Left ventricle myocardium inferior (tissue), 1 donor: Measurements from ENCODE around the gene CAMK2A. TPM values are rescaled to one million over a fixed set of nuclear protein-coding genes. Genes with fewer than 3 reads are reported as not detected.

Experiments used
- DNase-seq: peaks from one replicate; pipeline ENCODE4 v3.0.0-alpha.2; 2020
- H3K27ac ChIP-seq: fragments of 200-600 bp; replicated peaks from 2 replicates; pipeline ENCODE4 v1.8.0; 2021
- H3K27me3 ChIP-seq: fragments of 200-600 bp; 2 replicates; pipeline ENCODE4 v1.8.0; 2021; ENCODE audit warnings: low read depth
- H3K36me3 ChIP-seq: fragments of 200-600 bp; 2 replicates; pipeline ENCODE4 v1.8.0; 2021
- H3K4me1 ChIP-seq: fragments of 200-600 bp; 2 replicates; pipeline ENCODE4 v1.8.0; 2021
- H3K4me3 ChIP-seq: fragments of 200-600 bp; 2 replicates; pipeline ENCODE4 v1.8.0; 2021; ENCODE audit warnings: mild to moderate bottlenecking, moderate library complexity
- H3K9me3 ChIP-seq: fragments of 200-600 bp; replicated peaks from 2 replicates; pipeline ENCODE4 v1.8.0; 2021
- intact Hi-C: fragments of 100-400 bp; cut with micrococcal nuclease; formaldehyde crosslinking; loops from one replicate; pipeline ENCODE4 v1.11.0; 2022
- total RNA-seq: library from RNA; stranded (reverse); fragmentation: NEBNext Ultra II Directional; extraction: Animal tissue kit (Norgen Biotek cat#: 25700); gene quantifications from one replicate; pipeline ENCODE4 v1.2.1, GENCODE V29; 2021
- TF ChIP-seq, protein P1 (sequence below): fragments of 200-600 bp; IDR thresholded peaks from 2 replicates; pipeline ENCODE4 v1.8.0; 2021; ENCODE audit warnings: antibody characterized with exemption, mild to moderate bottlenecking, borderline replicate concordance
- donor health status: DM: no; HTN: yes; CAD: no; lungs with severe emphysema.

The CAMK2A gene
- total RNA-seq, 1 donor from 2014 or later: 19.4 TPM

DNA sequence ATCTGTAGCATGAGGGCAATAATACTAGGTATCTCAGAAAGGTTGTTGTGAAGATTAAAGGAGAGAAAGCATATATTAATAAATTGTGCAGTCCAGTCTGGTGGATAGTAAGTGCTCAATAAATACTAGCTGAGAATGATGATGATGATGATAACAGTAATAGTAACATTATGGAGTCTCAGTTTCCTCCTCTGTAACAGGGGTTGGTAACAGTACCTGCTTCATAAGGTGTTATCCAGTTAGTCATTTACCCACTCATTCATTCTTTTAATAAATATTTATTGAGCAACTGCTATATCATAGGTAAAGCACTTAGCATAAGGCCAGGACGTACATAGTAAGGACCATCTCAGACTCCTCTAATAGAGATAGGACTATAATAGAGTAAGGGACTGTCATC, 92.1 kb downstream of the CAMK2A start:
- H3K36me3 ChIP-seq: no peaks in the 10 kb centered on the region

DNA sequence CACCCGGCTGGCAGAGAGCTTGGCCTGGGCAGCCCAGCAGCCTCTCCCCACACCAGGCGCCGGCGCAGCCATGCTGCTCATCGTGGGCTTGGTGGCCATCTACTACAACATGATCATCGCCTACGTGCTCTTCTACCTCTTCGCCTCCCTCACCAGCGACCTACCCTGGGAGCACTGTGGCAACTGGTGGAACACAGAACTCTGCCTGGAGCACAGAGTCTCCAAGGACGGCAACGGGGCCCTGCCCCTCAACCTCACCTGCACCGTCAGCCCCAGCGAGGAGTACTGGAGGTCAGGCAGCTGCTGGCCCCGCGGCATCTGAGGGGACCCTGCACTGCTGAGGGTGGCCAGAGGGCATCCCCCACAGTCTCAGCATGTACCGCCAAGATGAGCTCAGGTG, 92.6 kb downstream of the CAMK2A start:
- H3K27ac ChIP-seq: no peak overlapping the region
- intact Hi-C loops: no loop called here
- TF ChIP-seq, protein P1, sequence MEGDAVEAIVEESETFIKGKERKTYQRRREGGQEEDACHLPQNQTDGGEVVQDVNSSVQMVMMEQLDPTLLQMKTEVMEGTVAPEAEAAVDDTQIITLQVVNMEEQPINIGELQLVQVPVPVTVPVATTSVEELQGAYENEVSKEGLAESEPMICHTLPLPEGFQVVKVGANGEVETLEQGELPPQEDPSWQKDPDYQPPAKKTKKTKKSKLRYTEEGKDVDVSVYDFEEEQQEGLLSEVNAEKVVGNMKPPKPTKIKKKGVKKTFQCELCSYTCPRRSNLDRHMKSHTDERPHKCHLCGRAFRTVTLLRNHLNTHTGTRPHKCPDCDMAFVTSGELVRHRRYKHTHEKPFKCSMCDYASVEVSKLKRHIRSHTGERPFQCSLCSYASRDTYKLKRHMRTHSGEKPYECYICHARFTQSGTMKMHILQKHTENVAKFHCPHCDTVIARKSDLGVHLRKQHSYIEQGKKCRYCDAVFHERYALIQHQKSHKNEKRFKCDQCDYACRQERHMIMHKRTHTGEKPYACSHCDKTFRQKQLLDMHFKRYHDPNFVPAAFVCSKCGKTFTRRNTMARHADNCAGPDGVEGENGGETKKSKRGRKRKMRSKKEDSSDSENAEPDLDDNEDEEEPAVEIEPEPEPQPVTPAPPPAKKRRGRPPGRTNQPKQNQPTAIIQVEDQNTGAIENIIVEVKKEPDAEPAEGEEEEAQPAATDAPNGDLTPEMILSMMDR: no peak
- peaks cover 14% of the 10 kb centered on the region for H3K27me3 ChIP-seq
- H3K4me1 ChIP-seq: no peaks in the 10 kb centered on the region
- no peak overlapping the region for H3K4me3 ChIP-seq
- no peaks in the 10 kb centered on the region for H3K36me3 ChIP-seq
- H3K9me3 ChIP-seq: no peaks in the 10 kb centered on the region
- no peak for DNase-seq

More for the DNA sequence above, 92.1 kb downstream of the CAMK2A start:
- TF ChIP-seq, protein P1: no peak
- Histone ChIP-seq H3K4me3 (no peak overlapping the region), H3K27me3 (peaks cover 11% of the 10 kb centered on the region), H3K4me1 (no peaks in the 10 kb centered on the region), H3K27ac (no peak overlapping the region), H3K9me3 (no peaks in the 10 kb centered on the region)
- intact Hi-C loops: no loop called here
- no peak for DNase-seq

DNA sequence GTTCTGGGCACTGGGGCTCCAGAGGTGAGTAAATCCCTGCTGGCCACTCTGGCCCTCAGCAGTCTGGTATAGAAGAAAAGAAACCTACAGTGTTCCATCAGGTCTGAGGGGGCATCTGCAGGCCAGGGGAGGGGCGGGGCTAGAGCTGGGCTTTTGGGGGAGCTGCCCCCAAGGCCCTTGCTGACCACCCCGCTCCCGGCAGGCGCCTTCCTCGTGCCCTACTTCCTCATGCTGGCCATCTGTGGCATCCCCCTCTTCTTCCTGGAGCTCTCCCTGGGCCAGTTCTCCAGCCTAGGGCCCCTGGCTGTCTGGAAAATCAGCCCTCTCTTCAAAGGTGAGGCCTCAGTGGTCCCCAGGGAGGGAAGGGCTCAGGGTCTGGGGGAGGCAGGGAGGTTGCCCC, 93.1 kb downstream of the CAMK2A start:
- DNase-seq: no peak
- H3K9me3 ChIP-seq: no peaks in the 10 kb centered on the region
- H3K4me3 ChIP-seq: no peak overlapping the region
- H3K27ac ChIP-seq: no peak overlapping the region
- TF ChIP-seq, protein P1: no peak
- intact Hi-C loops: no loop called here
- peaks cover 17% of the 10 kb centered on the region for H3K27me3 ChIP-seq
- no peaks in the 10 kb centered on the region for H3K36me3 ChIP-seq
- H3K4me1 ChIP-seq: no peaks in the 10 kb centered on the region

DNA sequence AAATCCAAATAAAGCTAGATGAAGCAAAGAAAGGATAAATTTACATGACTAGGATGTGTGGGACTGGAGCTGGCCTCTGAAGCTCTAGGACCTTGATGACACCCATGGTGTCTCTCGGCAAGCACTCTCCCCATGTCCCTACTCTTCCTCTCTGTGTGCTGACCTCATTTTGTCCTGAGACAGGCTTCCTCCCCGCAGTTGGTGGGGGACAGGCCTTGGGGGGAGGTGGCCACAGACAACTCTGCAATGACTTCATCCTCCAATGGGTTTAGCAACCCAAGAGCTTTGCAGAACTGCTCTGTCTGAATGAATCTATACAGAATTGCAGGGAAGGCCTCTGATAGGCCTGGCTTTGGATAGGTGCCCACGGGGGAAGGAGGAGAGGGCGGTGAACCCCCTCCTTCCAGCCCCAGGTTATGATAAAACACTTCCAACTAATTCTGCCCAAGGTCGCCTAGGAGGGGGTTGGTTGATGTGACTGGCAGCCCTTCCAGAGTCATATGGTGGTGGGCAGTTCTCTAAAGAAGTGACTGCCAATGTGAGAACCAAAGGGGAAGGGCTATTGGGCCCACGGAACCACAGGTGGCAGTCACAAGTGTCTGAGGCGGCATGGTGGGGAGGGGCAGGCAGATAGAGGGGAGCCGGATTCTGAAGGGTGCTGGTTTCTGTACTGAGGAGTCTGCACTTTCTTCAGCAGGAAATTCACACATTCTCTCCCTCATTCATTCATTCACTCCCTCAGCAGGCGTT, 93.7 kb downstream of the CAMK2A start:
- H3K9me3 ChIP-seq: no peaks in the 10 kb centered on the region
- no peaks in the 10 kb centered on the region for H3K36me3 ChIP-seq
- no peak for DNase-seq
- H3K27ac ChIP-seq: no peak overlapping the region
- intact Hi-C loops: no loop called here
- H3K4me1 ChIP-seq: no peaks in the 10 kb centered on the region
- TF ChIP-seq, protein P1: no peak
- H3K4me3 ChIP-seq: no peak overlapping the region
- peaks cover 20% of the 10 kb centered on the region for H3K27me3 ChIP-seq

DNA sequence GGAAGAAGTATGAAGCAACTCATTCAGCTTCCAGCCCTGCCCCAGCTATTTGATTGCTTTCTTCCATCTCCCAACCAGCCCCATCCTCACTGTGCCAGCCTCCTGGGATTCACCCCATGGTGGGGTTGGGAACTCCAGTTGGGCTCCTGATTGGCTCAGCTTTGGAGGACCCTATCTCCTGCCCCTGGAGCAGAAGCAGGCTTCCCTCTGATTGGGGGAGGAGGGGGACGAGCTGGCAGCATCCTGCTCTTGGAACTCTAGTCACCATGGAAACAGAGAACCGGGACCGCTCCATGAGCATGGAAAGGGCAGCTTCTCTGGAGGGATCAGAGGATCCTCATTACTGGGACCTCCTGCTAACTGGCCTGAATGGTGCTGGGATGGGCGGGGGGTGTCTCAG, 97.1 kb downstream of the CAMK2A start:
- no peaks in the 10 kb centered on the region for H3K36me3 ChIP-seq
- H3K4me1 ChIP-seq: peaks cover 7% of the 10 kb centered on the region
- H3K4me3 ChIP-seq: no peak overlapping the region
- no peaks in the 10 kb centered on the region for H3K9me3 ChIP-seq
- TF ChIP-seq, protein P1: no peak
- DNase-seq: no peak
- intact Hi-C loops: no loop called here
- H3K27me3 ChIP-seq: peaks cover 49% of the 10 kb centered on the region
- H3K27ac ChIP-seq: no peak overlapping the region
